ENCODE results near the gene SYTL2.
"Not testable (repeated sequence)": the region's sequence is repeated elsewhere in the genome, so short reads cannot be mapped to it uniquely, and the experiment has no call there.

Gene SYTL2

DNA sequence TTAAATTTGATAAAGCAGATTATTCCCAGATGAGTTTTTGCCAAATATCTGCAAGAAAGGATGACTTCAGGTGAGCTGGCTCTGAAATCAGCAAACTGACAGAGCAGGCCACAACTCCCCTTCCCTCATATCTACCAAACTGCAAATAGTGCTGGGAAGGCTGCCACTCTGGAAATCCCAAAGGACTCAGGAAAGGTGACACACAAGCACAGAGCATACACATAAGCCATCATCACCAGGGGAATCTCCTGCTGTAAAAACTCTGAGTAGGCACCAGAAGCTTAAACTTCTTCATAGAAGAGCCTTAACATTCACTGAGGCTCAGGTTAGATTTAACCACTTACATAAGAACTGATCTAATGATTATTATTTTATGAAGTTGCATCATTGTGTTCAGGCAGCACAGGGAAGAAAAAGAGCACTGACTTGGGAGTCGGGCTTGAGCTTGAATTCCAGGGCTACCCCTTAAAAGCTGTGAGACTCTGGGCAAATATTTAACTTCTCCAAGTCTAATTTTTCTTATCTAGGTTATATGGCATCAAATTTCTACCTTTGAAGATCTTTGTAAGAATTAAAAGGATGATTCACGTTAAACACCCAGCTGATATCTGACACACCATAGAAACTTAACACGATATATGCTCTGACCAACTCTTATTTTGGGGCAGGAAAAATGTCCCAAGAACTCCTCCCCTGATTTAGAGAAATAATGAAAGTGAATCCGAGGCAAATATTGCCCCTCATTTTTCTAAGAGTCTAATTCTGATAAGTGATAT is 15.0 kb downstream of the SYTL2 start:
- in situ Hi-C loops (cut with MboI; ENCODE audit: low sequenced_read_pairs): no loop called here

DNA sequence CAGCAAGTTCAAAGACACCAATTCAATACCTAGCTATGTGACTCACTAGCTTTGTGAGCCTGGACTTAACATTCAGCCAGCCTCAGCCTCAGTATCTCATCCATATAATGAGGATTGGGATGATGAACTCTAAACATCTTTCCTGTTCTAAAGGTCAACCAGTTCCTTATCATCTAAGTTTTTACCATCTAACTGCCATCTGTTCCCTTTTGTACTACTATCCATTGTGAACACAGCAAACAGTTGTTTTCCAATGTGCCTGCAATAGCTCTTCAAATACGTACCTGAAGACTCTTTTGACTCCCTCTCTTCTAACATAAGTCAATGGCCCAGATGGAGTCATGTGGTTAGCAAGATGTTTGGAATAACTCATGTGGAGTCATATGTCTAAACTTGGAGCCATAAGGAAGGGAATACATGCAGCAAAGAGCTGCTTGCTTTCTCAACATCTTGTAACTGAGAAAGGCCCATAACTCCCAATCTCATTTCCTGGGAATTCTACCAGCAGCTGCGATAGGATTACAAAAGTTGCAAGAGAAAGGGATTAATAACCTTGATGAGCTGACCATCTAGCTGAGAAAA is 19.4 kb downstream of the SYTL2 start:
- in situ Hi-C loops (cut with MboI; ENCODE audit: low sequenced_read_pairs): no loop called here

DNA sequence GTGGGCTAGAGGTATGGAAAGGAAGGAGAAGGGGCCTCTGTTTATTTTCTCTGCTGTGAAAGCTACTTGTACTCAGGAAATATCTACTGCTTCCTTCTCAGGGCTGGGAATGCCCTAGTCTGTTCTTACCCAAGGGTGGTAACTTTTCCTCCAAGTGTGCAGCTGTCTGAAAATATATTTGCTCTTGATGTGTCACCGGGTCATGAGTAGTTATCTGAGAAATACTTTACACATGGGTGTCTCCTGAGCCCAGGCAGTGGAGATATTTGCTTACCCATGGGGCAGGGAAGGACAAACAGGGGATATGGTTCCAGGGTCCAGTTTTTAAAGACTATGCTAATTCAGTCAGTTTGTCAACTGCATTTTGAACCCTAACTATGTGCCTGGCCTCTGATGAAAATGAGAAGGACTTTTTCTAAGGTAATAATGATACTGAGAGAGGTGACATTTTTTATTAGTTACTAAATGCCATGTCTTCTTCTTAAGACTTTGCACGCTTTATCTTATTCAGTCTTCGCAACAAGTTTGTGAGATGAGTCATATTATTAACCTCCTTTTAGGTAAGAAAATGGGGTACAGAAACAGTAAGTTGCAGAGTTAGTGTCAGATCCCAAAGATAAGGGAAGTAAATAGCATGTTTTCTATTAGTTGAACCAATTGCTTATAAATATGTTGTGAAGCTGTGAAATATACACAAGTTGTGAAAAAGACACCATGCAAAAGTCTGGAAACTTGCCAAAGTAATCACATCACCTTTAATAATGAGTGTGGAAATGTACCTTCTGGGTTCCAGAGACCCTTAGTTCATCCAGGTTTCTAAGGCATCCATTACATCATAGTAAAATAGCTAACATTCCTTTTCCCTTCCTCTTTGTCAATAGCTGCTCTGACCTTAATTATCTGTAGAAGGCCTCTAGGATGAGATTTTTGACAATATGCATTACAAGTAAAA is 22.9 kb downstream of the SYTL2 start:
- in situ Hi-C loops (cut with MboI; ENCODE audit: low sequenced_read_pairs): no loop called here

DNA sequence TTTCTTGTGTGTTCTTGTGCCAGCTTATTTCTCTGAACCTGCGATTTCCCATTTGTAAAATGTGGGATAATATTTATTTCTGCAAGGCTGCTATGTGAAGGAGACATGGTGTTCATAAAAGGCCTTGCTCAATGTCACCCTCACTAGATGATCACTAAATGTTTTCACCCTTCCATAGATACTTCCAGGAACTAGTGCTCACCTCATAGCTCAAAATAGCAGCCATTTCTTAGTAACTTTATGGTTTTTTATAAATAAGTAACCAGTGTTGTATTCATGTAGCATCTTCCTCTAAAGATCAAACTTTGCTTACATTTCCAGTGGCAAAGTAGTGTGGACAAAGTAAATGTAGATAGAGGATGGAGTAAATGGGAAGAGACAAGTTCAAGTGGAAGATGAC is 23.8 kb downstream of the SYTL2 start:
- in situ Hi-C loops (cut with MboI; ENCODE audit: low sequenced_read_pairs): no loop called here

DNA sequence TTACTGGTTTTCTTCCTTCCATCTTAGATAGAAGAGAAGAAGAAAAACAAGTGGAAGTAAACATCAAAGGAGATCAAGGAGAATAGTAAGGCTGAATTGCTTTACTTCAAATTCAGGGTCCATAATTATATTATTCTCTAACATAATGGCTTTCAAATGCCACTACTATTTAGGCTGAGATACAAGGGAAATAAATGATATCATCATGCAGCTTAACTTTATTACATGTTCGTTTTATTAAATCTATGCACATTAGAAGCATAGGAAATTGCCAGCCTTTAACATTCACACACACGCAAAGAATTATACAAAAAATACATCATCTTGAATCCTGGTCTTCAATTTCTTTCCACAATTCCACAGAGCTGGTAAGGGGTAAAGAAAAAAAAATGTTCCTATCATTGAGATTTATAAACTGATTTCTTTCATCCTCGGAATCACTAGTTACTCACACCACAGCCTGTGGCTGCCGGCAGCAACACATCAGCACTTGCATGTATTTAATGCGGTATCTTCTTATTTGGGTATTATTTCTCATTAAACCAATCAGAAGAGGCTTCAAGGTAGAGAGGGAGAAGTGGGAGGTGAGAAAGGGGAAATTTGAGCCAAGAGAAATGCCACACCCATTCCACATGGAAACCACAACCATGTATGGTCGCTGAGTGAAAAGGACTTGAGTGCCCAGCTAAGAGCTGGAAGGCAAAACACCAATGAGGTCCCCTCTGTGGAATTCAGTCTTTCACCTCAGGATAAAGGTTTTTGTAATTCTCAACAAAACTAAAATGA is 26.3 kb downstream of the SYTL2 start:
- in situ Hi-C loops (cut with MboI; ENCODE audit: low sequenced_read_pairs): no loop called here

DNA sequence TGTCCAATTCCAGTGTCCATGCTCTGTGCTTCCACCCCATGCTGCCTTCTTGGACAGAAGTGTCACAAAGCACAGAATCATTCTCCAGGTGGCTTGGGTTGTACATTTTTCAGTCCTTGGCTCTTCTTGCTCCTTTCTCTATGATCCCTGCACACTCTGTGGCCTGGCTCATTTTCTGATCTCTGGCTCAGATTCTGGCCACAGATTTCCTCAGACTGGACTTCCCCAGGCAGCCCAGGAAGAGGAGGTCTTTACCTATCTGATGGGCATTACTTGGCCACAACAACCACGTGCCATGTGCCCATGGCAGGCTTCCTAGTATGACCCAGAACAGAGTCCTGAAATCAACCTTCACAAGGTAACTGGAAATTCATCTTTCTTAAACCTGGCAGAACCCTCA is 27.2 kb downstream of the SYTL2 start:
- in situ Hi-C loops (cut with MboI; ENCODE audit: low sequenced_read_pairs): no loop called here

DNA sequence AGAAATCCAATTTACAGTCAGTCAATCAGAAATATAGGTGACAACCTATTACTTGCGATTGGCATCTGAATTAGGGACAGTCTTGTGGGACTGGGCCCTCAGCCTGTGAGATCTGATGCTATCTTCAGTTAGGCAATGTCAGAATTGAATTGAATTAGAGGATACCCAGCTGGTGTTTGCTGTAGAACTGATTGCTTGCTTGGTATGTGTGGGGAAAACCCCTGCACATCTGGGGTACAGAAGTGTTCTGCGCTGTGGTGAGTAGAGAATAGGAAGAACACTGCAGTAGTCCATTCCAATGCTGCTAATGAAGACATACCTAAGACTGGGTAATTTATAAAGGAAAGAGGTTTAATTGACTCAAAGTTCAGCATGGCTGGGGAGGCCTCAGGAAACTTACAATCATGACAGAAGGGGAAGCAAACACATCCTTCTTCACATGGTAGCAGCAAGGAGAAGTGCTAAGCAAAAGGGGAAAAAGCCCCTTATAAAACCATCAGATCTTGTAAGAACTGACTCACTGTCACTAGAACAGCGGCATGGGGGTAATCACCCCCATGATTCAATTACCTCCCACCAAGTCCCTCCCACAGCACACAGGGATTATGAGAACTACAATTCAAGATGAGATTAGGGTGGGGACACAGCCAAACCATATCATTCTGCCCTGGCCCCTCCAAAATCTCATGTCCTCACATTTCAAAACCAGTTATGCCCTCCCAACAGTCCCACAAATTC is 30.0 kb downstream of the SYTL2 start:
- in situ Hi-C loops (cut with MboI; ENCODE audit: low sequenced_read_pairs): not testable (repeated sequence)

DNA sequence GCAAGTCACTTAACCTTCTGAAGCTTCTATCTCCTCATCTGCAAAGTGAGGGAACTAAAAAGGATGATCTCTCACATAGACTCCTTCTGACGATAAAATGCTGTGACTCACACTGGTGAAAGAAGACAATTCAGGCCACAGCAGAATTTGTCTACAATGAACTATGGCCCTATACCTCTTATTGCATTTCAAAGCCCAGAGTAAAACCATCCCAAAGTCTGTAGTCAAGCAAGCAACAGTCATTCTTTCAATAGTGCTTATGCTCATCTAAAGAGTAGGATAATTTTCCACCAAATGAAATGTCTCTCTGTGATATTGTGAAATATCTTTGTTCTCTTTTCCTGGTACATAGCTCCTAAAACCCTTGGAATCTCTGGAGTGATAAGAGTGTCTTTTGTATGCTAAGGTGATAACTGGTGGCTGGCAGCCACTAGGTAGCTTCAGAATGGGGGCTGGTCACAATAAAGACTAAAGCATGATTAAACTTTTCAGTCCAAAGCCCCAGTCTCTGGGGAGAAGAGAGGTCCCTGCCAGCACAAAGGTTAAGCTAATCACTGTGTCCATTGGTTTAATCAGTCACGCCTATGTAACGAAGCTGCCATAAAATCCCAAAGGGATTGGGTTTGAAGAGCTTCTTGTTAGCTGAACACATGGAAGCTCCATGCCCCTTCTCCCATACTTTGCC is 30.8 kb downstream of the SYTL2 start:
- in situ Hi-C loops (cut with MboI; ENCODE audit: low sequenced_read_pairs): no loop called here

DNA sequence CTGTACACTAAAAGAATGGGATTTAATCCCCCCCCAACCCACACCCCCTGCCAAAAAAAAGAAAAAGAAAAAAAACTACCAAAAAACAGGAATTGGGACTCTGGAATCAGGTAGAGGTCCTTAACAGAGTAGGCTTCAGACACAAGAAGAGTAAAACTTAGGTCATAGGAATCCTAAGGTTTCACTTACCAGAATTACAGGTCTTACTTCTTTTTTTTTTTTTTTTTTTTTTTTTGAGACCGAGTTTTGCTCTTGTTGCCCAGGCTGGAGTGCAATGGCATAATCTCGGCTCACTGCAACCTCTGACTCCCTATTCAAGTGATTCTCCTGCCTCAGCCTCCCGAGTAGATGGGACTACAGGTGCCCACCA is 33.4 kb downstream of the SYTL2 start:
- in situ Hi-C loops (cut with MboI; ENCODE audit: low sequenced_read_pairs): not testable (repeated sequence)

DNA sequence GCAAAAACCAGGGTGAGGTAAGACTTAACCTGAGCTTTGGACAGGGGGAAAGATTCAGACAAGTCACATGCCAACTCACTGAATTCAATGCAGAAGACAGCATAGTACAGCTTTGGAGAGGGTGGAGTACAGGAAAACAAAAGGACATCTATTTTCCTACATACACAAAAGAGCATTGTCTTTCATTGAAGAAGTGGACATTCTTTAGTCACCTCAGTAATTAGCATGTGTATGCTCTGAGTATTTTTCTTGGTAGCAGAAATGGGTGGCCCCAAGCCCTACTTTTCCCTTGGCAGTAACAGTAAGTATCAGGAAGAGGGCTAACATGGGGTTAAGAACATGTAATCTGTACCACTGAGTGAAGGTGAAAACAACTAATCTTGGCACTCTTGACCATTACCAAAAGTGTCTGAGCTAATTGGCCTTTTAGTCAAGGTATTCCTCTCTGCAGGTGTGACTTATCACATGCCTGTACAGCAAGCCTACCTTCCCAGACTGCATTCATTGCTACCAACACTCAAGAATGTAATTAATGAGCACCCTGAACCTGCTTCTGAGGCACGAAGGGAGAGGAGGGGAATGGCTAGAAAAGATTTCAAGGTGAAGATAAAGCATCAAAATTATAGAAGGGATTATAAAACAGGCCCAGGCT is 33.9 kb downstream of the SYTL2 start:
- in situ Hi-C loops (cut with MboI; ENCODE audit: low sequenced_read_pairs): no loop called here

DNA sequence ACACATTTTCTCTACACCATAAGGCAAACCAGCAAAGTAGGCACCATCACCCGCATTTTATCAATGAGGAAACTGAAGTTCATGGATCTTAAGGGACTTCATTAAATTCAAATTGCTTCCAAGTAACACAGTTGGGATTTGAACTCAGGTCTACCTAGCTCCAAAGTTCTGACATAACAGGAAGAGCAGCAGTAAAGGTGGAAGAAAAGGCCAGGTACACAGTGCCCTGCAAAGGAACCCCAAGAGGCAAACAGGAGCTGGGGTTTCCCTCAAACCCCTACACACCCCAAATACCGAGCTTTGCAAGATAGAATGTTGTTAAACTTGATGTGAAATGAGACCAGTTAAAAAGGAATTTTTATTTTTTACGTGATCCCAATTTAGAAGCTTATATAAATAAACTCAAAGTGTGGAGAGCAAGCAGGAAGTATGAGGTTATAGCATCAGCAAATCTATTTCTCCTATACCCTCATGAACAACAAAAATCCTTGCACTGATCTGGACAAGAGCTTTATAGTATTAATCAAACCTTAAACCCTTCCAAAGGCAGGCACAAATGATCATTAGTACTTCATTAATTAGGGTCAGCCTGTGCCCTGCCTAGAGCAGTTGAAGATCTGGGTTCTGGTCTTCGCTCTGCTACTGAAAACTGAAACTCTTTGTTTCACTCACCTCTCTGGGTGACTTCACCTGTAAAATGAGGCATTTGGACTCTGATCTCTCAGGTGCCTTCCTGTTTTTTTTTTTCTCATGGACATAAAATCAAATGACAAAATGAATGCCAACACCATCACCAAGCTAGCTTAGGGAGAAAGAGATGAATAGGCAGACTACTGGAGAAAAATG is 36.5 kb downstream of the SYTL2 start:
- in situ Hi-C loops (cut with MboI; ENCODE audit: low sequenced_read_pairs): no loop called here

DNA sequence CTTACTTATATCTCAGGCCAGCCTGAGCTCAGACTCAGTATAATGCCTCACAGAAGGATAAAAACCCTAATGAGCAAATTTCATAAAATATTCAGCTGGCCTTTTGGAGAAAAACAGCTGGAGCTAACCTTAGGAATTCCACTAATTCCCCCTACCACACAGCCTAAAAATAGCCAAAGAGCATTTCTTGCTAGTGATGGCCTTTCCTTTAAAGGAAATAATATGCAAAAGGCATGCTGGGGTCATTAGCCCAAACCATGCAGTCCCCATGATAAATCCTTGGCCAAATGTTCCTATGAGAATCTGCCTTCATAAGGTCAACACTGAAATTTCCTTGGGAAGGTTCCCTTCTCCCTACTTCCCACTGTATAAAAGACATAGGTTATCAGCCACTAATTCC is 38.2 kb downstream of the SYTL2 start:
- in situ Hi-C loops (cut with MboI; ENCODE audit: low sequenced_read_pairs): no loop called here

DNA sequence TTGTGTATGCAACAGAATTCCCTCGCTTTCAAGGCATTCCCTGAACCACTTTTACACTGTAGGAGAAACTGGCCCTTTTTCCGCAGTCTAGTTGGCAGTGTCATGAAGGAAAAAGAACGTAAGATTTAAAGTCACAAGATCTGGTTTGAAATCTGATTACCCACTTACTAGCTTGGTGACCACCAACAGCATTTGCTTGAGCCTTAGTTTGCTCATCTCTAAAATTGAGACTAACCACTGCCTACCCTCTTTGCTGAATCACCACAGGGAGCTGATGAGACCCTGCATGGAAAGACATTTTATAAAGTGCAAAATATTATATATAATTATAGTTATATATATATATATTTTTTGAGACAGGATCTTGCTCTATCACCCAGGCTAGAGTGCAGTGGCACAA is 39.4 kb downstream of the SYTL2 start:
- in situ Hi-C loops (cut with MboI; ENCODE audit: low sequenced_read_pairs): no loop called here

DNA sequence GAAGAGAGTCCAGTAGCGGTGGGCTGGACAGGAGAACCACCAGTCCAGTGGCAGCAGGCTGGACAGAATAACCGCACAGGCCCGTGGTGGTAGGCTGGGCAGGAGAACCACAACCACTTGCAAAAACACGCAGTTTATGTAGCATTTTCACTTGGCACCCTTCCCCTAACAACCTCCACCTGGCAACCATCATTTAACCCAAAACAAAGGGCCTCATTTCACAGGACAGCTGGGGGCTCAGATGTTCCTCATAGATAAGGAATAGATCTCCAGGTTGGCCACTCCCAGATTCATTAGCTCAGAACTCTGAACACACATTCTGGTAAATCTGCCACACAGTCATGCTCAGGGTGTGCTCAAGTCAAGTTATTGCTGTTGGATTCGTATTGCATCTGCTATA is 41.2 kb downstream of the SYTL2 start:
- in situ Hi-C loops (cut with MboI; ENCODE audit: low sequenced_read_pairs): no loop called here

DNA sequence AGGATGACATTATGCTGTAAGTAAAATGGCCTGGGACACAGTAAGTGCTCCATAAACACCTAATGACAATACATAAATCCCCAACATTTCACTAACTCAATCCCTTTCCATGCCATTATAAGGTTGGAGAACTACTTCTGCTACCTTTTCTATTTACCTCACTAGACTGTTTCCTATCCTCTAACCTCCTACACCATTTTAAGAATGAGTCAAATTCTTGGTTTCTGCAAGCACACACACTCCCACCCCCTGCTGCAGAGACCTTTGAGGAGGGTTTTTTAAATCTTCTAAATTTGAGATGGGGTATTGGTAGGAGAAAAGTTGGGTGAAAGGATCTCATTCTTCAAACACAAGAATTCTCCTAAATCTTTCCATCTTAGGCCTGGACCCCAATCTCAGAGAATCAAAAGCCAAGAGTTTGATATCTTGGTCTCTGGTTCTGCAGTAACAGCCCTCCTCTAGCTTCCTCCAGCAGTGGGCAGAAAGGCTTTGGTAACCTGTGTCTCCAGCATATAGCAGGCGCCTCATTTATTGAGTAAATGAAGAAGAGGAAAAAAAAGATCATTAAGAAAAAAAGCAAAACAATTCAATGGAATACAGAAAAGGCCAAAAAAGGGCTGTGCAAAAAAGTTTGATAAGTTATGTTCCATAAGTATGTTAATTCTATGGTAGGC is 42.3 kb downstream of the SYTL2 start:
- in situ Hi-C loops (cut with MboI; ENCODE audit: low sequenced_read_pairs): no loop called here

DNA sequence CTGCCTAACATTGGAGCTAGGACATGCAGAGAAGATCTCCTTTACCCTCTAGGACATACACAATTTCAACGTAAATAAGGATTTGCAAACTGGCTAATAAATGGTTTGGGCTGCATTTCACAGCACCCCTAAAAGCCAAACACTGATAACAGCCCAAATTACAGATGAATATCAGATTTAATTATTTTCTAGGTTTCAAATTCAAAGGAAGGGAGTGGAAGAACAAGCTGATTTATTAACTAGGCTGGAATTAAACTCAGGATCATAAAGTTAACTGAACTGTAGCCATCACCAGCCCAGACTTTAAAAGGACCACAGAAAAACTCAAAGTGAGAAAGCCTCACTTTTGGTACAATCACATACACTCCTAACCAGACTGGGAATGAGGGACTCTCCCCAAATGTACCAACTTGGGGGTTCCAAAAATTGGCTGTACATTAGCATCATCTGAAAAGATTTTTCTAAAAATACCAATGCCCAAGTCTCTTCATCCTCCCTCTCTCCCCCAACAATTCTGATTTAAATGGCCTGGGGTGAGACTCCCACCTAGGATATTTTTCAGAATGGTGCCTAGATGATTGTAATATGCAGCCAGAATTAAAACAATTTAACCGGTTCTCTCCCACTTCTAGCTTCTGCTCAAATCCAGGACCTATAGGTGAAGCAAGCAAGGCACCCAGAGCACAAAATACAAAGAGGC is 43.5 kb downstream of the SYTL2 start:
- in situ Hi-C loops (cut with MboI; ENCODE audit: low sequenced_read_pairs): no loop called here

DNA sequence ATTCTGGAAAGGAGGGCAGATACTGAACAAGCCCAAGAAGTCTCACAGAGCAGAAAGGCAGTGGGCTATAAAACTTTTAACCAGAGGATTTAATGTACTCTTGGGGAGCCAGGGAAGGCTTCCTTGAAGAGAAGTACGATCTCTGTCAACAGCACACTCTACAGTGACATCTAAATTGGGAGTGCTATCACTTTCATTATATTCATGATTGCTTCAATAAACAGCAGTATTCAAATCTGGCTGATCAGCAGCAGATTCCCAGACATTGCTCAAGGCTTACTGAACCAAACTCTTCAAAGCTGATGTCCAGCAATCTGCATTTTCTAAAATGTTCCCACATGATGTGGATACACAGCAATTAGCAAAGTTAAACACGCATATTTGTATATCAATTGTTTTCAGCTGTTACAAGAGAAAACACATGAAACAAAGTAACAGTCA is 44.2 kb downstream of the SYTL2 start:
- in situ Hi-C loops (cut with MboI; ENCODE audit: low sequenced_read_pairs): no loop called here
